Neural cell (in vitro differentiated cells): ENCODE measurements around the gene KCNJ5. TPM values are rescaled to one million over a fixed set of nuclear protein-coding genes. Genes with fewer than 3 reads are reported as not detected.
A peak's percentile ranks its signal among the peaks of the same experiment; 100 is the strongest.

Experiments
- H2AFZ ChIP-seq: fragments of 200-600, 300-800 bp; sonication (generic), shearing (Covaris generic); 2 replicates; pipeline ENCODE4 v1.6.0; 2014; ENCODE audit warnings: low read depth, mild to moderate bottlenecking, antibody characterized with exemption, low read length, moderate library complexity
- H3F3A ChIP-seq: fragments of 200-600 bp; shearing (Covaris generic); 2 replicates; pipeline ENCODE4 v1.6.1; 2016; ENCODE audit warnings: mild to moderate bottlenecking, moderate library complexity, mixed read lengths, antibody characterized with exemption, low read length; ENCODE audit not compliant: insufficient read depth, poor library complexity, severe bottlenecking
- H3K27ac ChIP-seq: fragments of 200-600, 300-800 bp; sonication (generic), shearing (Covaris generic); 2 replicates; pipeline ENCODE4 v1.5.1; 2014; ENCODE audit warnings: mild to moderate bottlenecking, low read length, moderate library complexity
- H3K27me3 ChIP-seq: fragments of 300-800, 200-600 bp; sonication (generic), shearing (Covaris generic); 2 replicates; pipeline ENCODE4 v1.6.0; 2014; ENCODE audit warnings: mild to moderate bottlenecking, low read depth, low read length, moderate library complexity; ENCODE audit not compliant: insufficient read depth
- H3K36me3 ChIP-seq: fragments of 300-800, 200-600 bp; sonication (generic), shearing (Covaris generic); 2 replicates; pipeline ENCODE4 v1.5.1; 2014; ENCODE audit warnings: mild to moderate bottlenecking, antibody characterized with exemption, low read length, moderate library complexity; ENCODE audit not compliant: insufficient read depth
- H3K4me2 ChIP-seq: fragments of 300-800, 200-600 bp; sonication (generic), shearing (Covaris generic); 2 replicates; pipeline ENCODE4 v1.6.0; 2014; ENCODE audit warnings: mild to moderate bottlenecking, low read length
- H3K4me3 ChIP-seq: fragments of 300-800, 200-600 bp; sonication (generic), shearing (Covaris generic); 2 replicates; pipeline ENCODE4 v1.5.1; 2014; ENCODE audit warnings: mild to moderate bottlenecking, low read length, moderate library complexity
- H3K79me2 ChIP-seq: fragments of 200-600 bp; shearing (Covaris generic); replicated peaks from 2 replicates; pipeline ENCODE4 v1.6.0; 2014; ENCODE audit warnings: mild to moderate bottlenecking, low read length, moderate library complexity; ENCODE audit not compliant: insufficient read depth
- H3K9ac ChIP-seq: fragments of 300-800, 200-600 bp; sonication (generic), shearing (Covaris generic); 2 replicates; pipeline ENCODE4 v1.6.1; 2016; ENCODE audit warnings: mild to moderate bottlenecking, low read length, mixed read lengths
- H3K9me2 ChIP-seq: fragments of 200-600 bp; shearing (Covaris generic); 2 replicates; pipeline ENCODE4 v1.6.1; 2016; ENCODE audit warnings: mild to moderate bottlenecking, low read length, mixed read lengths; ENCODE audit not compliant: insufficient read depth
- H3K9me3 ChIP-seq: fragments of 200-600, 300-800 bp; sonication (generic), shearing (Covaris generic); 2 replicates; pipeline ENCODE4 v1.6.1; 2016; ENCODE audit warnings: mild to moderate bottlenecking, mixed run types, low read length, moderate library complexity, mixed read lengths
- H4K20me1 ChIP-seq: fragments of 200-600 bp; shearing (Covaris generic); 2 replicates; pipeline ENCODE4 v1.6.1; 2016; ENCODE audit warnings: mild to moderate bottlenecking, mixed run types; ENCODE audit not compliant: insufficient read depth
- EP300 ChIP-seq: fragments of 450-650 bp; conservative IDR thresholded peaks from 2 replicates; pipeline ENCODE4 v1.6.1; 2014; ENCODE audit warnings: antibody characterized with exemption, mild to moderate bottlenecking, moderate library complexity; ENCODE audit not compliant: poor library complexity, severe bottlenecking
- EZH2 ChIP-seq: fragments of 200-600, 300-800 bp; shearing (Covaris generic), sonication (generic); IDR thresholded peaks from 2 replicates; pipeline ENCODE4 v1.6.1; 2014; ENCODE audit warnings: antibody characterized with exemption, low read length, borderline replicate concordance, mild to moderate bottlenecking; ENCODE audit not compliant: insufficient read depth, poor library complexity, severe bottlenecking
- MXI1 ChIP-seq: fragments of 450-650 bp; conservative IDR thresholded peaks from 2 replicates; pipeline ENCODE4 v1.6.1; 2014; ENCODE audit warnings: antibody characterized with exemption, mild to moderate bottlenecking; ENCODE audit not compliant: poor library complexity, severe bottlenecking
- POLR2AphosphoS5 ChIP-seq: IDR thresholded peaks from 2 replicates; pipeline ENCODE4 v1.6.1; 2012
- RAD21 ChIP-seq: fragments of 450-650 bp; conservative IDR thresholded peaks from 2 replicates; pipeline ENCODE4 v1.6.1; 2014; ENCODE audit warnings: antibody characterized with exemption, mild to moderate bottlenecking, moderate library complexity
- SMC3 ChIP-seq: fragments of 450-650 bp; conservative IDR thresholded peaks from 2 replicates; pipeline ENCODE4 v1.6.1; 2014; ENCODE audit warnings: antibody characterized with exemption, mild to moderate bottlenecking, moderate library complexity; ENCODE audit not compliant: poor library complexity
- TAF1 ChIP-seq: IDR thresholded peaks from 2 replicates; pipeline ENCODE4 v1.6.1; 2012; ENCODE audit warnings: low read depth
- polyA plus RNA-seq: library from polyadenylated mRNA; depleted of rRNA; stranded (reverse); fragments of >200 nt; gene quantifications from 2 replicates; pipeline ENCODE4 v1.2.3, GENCODE V29; 2014
- TF ChIP-seq, protein P1 (sequence below): IDR thresholded peaks from 2 replicates; pipeline ENCODE4 v1.6.1; 2012; ENCODE audit warnings: borderline replicate concordance
- TF ChIP-seq, protein P2 (sequence below): fragments of 450-650 bp; IDR thresholded peaks from 2 replicates; pipeline ENCODE4 v1.5.1; 2014; ENCODE audit warnings: antibody characterized with exemption, mild to moderate bottlenecking, moderate library complexity; ENCODE audit not compliant: poor library complexity, severe bottlenecking

The KCNJ5 gene
- polyA plus RNA-seq, 1 donor from 2014 or later = 1.1 TPM

DNA sequence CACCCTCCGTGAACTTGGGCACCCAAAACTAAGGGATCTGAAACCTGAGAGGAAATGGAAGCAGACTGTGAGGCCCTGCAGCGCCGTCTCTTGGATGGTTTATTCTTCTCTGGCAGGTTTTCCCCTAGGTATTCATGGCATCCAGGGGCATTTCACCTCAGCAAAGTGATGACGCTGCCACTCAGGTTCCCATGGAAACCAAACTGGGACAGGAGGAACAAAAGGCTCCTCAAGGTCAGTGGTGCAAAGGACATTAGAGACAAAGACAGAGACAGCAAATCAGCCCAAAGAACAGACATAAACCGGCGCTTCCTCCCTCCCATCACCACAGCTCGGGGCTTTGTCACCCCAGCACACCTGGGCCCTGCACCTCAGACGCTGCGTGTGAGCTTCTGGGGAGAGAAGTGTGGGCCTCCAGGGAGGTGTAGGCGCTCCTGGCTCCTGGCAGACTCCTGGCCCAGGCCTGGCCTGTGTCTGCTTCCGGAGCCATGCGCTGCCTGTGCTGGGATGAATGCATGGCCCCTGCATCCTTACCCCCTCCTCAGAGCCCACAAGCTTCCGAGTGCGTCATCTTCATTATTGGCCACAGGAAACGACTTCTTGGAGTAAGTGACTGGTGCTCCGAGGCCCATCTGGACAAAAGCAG, 45.6 kb downstream of the KCNJ5 start:
- peak overlapping the region; percentile 74 for H3K27ac ChIP-seq
- peak overlapping the region; percentile 52 for H2AFZ ChIP-seq
- peak overlapping the region; percentile 60 for H3K9ac ChIP-seq

DNA sequence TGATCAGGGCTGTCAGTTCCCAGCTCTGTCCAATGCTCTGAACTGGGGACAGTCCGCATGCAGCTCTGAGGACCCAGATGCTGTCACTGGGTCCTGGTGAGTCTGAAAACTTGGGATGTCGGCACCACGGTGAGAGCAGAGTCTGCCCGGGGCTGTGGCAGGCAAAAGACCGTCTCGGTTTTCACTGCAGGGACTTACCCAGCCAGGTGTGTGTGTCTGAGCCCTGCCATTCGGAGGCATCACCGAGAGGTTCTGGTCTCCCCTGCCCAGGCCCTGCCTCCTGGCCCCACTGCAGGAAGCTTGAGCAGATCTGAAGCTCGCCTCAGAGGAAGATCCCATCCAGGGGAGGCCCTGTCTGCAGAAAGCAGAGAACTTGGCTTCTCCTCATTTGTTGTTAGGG, 46.3 kb downstream of the KCNJ5 start:
- Histone ChIP-seq H3K4me2 (no peak overlapping the region), H3K27me3 (no peaks in the 10 kb centered on the region), H3K9me3 (no peaks in the 10 kb centered on the region), H2AFZ (peak overlapping the region; percentile 52), H3F3A (no peaks in the 10 kb centered on the region), H3K36me3 (no peaks in the 10 kb centered on the region), H3K79me2 (no peaks in the 10 kb centered on the region), H3K9me2 (no peaks in the 10 kb centered on the region), H3K9ac (peak overlapping the region; percentile 60), H3K4me3 (no peak overlapping the region), H4K20me1 (no peaks in the 10 kb centered on the region), H3K27ac (peak overlapping the region; percentile 74)
- TF ChIP-seq TAF1 (no peak), EP300 (no peak)

More for the DNA sequence above, 45.6 kb downstream of the KCNJ5 start:
- Histone ChIP-seq H3K79me2 (no peaks in the 10 kb centered on the region), H3K9me2 (no peaks in the 10 kb centered on the region), H3K27me3 (no peaks in the 10 kb centered on the region), H4K20me1 (no peaks in the 10 kb centered on the region), H3K4me3 (no peak overlapping the region), H3K4me2 (no peak overlapping the region), H3K9me3 (no peaks in the 10 kb centered on the region), H3K36me3 (no peaks in the 10 kb centered on the region), H3F3A (no peaks in the 10 kb centered on the region)
- TF ChIP-seq MXI1 (no peak), EP300 (peak; percentile 83), TAF1 (no peak), POLR2AphosphoS5 (peak; percentile 41), RAD21 (peak; percentile 62), SMC3 (peak; percentile 62), EZH2 (no peak)
- TF ChIP-seq, protein P1, sequence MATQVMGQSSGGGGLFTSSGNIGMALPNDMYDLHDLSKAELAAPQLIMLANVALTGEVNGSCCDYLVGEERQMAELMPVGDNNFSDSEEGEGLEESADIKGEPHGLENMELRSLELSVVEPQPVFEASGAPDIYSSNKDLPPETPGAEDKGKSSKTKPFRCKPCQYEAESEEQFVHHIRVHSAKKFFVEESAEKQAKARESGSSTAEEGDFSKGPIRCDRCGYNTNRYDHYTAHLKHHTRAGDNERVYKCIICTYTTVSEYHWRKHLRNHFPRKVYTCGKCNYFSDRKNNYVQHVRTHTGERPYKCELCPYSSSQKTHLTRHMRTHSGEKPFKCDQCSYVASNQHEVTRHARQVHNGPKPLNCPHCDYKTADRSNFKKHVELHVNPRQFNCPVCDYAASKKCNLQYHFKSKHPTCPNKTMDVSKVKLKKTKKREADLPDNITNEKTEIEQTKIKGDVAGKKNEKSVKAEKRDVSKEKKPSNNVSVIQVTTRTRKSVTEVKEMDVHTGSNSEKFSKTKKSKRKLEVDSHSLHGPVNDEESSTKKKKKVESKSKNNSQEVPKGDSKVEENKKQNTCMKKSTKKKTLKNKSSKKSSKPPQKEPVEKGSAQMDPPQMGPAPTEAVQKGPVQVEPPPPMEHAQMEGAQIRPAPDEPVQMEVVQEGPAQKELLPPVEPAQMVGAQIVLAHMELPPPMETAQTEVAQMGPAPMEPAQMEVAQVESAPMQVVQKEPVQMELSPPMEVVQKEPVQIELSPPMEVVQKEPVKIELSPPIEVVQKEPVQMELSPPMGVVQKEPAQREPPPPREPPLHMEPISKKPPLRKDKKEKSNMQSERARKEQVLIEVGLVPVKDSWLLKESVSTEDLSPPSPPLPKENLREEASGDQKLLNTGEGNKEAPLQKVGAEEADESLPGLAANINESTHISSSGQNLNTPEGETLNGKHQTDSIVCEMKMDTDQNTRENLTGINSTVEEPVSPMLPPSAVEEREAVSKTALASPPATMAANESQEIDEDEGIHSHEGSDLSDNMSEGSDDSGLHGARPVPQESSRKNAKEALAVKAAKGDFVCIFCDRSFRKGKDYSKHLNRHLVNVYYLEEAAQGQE = peak; percentile 33
- TF ChIP-seq, protein P2, sequence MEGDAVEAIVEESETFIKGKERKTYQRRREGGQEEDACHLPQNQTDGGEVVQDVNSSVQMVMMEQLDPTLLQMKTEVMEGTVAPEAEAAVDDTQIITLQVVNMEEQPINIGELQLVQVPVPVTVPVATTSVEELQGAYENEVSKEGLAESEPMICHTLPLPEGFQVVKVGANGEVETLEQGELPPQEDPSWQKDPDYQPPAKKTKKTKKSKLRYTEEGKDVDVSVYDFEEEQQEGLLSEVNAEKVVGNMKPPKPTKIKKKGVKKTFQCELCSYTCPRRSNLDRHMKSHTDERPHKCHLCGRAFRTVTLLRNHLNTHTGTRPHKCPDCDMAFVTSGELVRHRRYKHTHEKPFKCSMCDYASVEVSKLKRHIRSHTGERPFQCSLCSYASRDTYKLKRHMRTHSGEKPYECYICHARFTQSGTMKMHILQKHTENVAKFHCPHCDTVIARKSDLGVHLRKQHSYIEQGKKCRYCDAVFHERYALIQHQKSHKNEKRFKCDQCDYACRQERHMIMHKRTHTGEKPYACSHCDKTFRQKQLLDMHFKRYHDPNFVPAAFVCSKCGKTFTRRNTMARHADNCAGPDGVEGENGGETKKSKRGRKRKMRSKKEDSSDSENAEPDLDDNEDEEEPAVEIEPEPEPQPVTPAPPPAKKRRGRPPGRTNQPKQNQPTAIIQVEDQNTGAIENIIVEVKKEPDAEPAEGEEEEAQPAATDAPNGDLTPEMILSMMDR = peak; percentile 66
